ENCODE data around the gene TRIM8. TPM values are rescaled to one million over a fixed set of nuclear protein-coding genes. Genes with fewer than 3 reads are reported as not detected.
A peak's percentile ranks its signal among the peaks of the same experiment; 100 is the strongest.

The TRIM8 gene
- total RNA-seq, 1 donor from 2014 or later: 216 TPM

DNA sequence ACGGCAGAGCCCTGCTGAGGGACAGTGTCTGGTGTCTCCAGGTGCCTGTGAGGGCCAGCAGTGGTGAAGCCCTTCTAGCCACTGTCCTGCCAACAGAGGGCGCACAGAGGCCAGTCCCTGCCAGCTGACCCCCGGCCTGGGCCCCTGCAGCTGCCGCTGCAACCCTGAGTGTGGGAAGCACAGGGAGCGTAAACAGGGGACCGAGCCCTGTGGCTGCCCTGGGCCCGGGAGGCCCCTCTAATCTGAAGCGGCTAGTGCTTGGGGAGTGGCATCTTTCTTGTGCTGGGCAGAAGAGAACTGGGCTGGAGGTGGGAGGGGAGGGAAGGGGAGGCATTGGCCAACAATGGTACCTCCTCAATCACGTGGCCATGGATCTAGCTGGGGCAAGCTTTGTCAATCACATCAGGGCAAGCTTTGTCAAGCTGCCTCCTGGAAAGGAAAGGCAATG lies 34.6 kb downstream of the TRIM8 start:
- peaks cover 0 to 7% of the 10 kb centered on the region in 2 donors for H3K36me3 ChIP-seq
- H3K4me3 ChIP-seq: no peak overlapping the region
- H3K9me3 ChIP-seq: no peaks in the 10 kb centered on the region
- TF ChIP-seq CTCF (IDR thresholded peaks at IDR 0.05): peak; percentile 22 to 54 (median 33)
- intact Hi-C loops (cut with DNase I): no loop called here
- H3K27me3 ChIP-seq: no peaks in the 10 kb centered on the region
- peaks cover 13 to 22% of the 10 kb centered on the region in 2 donors for H3K4me1 ChIP-seq
- no peak overlapping the region for H3K27ac ChIP-seq
- DNase-seq (ENCODE audit: low spot score in 2 of 2): no peak

- peaks cover 5 to 7% of the 10 kb centered on the region in 2 donors for H3K36me3 ChIP-seq
- no peaks in the 10 kb centered on the region for H3K27me3 ChIP-seq
- no peak overlapping the region for H3K4me3 ChIP-seq
- intact Hi-C loops (cut with DNase I): no loop called here
- DNase-seq (ENCODE audit: low spot score in 2 of 2): no peak
- TF ChIP-seq CTCF (IDR thresholded peaks at IDR 0.05): no peak
- peaks cover 7 to 17% of the 10 kb centered on the region in 2 donors for H3K4me1 ChIP-seq
- no peaks in the 10 kb centered on the region for H3K9me3 ChIP-seq
- H3K27ac ChIP-seq: no peak overlapping the region
Measured at GRCh38 chr10:102679596-102679995, 35.3 kb downstream of the TRIM8 start.

- intact Hi-C loops (cut with DNase I): no loop called here
- Histone ChIP-seq H3K27me3 (no peaks in the 10 kb centered on the region), H3K4me1 (no peaks in the 10 kb centered on the region), H3K36me3 (peaks cover 10 to 14% of the 10 kb centered on the region in 2 donors), H3K27ac (no peak overlapping the region), H3K4me3 (no peak overlapping the region), H3K9me3 (no peaks in the 10 kb centered on the region)
- TF ChIP-seq CTCF (IDR thresholded peaks at IDR 0.05): no peak
- no peak for DNase-seq (ENCODE audit: low spot score in 2 of 2)
Measured at GRCh38 chr10:102681696-102682095, 37.4 kb downstream of the TRIM8 start.

DNA sequence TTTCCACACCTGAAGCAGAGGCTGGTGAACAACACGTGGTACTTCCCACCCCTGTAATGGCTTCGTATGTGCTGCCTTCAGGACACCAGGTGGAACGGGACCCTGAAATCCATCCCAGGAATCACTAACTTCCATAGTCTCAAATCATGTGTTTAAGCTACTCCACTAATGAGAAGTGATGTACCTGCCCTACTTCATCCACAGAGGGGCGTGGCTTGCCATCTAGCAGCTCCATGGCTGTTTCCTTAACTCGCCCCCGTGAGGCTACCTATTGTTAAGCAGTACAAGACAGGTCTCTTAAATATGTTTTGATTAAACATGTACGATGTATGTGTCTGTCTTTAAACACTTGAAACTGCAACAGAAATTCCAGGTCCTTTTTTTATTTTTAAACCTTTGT lies 38.1 kb downstream of the TRIM8 start:
- H3K9me3 ChIP-seq: no peaks in the 10 kb centered on the region
- no peak for DNase-seq (ENCODE audit: low spot score in 2 of 2)
- H3K4me1 ChIP-seq: no peaks in the 10 kb centered on the region
- H3K36me3 ChIP-seq: peaks cover 10 to 14% of the 10 kb centered on the region in 2 donors
- H3K27ac ChIP-seq: no peak overlapping the region
- intact Hi-C loops (cut with DNase I): no loop called here
- H3K27me3 ChIP-seq: no peaks in the 10 kb centered on the region
- no peak overlapping the region for H3K4me3 ChIP-seq
- no peak for TF ChIP-seq CTCF (IDR thresholded peaks at IDR 0.05)

- no peak for TF ChIP-seq CTCF (IDR thresholded peaks at IDR 0.05)
- intact Hi-C loops (cut with DNase I): no loop called here
- H3K4me3 ChIP-seq: no peak overlapping the region
Measured at GRCh38 chr10:102682981-102683380, 38.7 kb downstream of the TRIM8 start.

GRCh38 chr10:102683736-102684135 lies 39.5 kb downstream of the TRIM8 start:
- intact Hi-C loops (cut with DNase I): no loop called here
- Histone ChIP-seq H3K27ac (no peak overlapping the region), H3K27me3 (no peaks in the 10 kb centered on the region), H3K36me3 (peaks cover 10 to 16% of the 10 kb centered on the region in 2 donors), H3K4me1 (no peaks in the 10 kb centered on the region), H3K9me3 (no peaks in the 10 kb centered on the region), H3K4me3 (no peak overlapping the region)
- no peak for DNase-seq (ENCODE audit: low spot score in 2 of 2)
- TF ChIP-seq CTCF (IDR thresholded peaks at IDR 0.05): no peak

More at GRCh38 chr10:102682981-102683380, 38.7 kb downstream of the TRIM8 start:
- DNase-seq (ENCODE audit: low spot score in 2 of 2): no peak
- Histone ChIP-seq H3K9me3 (no peaks in the 10 kb centered on the region), H3K27ac (no peak overlapping the region), H3K27me3 (no peaks in the 10 kb centered on the region), H3K36me3 (peaks cover 10 to 14% of the 10 kb centered on the region in 2 donors), H3K4me1 (no peaks in the 10 kb centered on the region)
